EH (cell line): ENCODE results near the gene ATRN.
A peak's percentile ranks its signal among the peaks of the same experiment; 100 is the strongest.
"Not testable (repeated sequence)": the region's sequence is repeated elsewhere in the genome, so short reads cannot be mapped to it uniquely, and the experiment has no call there.

Experiments
- DNase-seq: peaks from one replicate; pipeline ENCODE4 v3.0.0-alpha.2; 2015; ENCODE audit warnings: low read depth

ATRN gene

GRCh38 chr20:3563548-3564177 lies 92.8 kb downstream of the ATRN start:
- DNase-seq = peak; percentile 61

GRCh38 chr20:3565851-3566250 lies 95.0 kb downstream of the ATRN start:
- DNase-seq = no peak

- DNase-seq = peak; percentile 31
These were observed 101.3 kb downstream of the ATRN start for GRCh38 chr20:3572151-3572550.

GRCh38 chr20:3576363-3576762 lies 105.5 kb downstream of the ATRN start:
- DNase-seq = no peak

GRCh38 chr20:3577366-3577765 lies 106.5 kb downstream of the ATRN start:
- DNase-seq = no peak

- DNase-seq = no peak
These were observed 109.6 kb downstream of the ATRN start for GRCh38 chr20:3580412-3580811.

- DNase-seq = no peak
These were observed 112.9 kb downstream of the ATRN start for GRCh38 chr20:3583765-3584164.

GRCh38 chr20:3586093-3586492 lies 115.3 kb downstream of the ATRN start:
- DNase-seq = no peak

- no peak for DNase-seq
These were observed 119.3 kb downstream of the ATRN start for GRCh38 chr20:3590164-3590563.

- no peak for DNase-seq
These were observed 122.1 kb downstream of the ATRN start for GRCh38 chr20:3592931-3593330.

GRCh38 chr20:3595541-3595940 lies 124.7 kb downstream of the ATRN start:
- DNase-seq = no peak

- DNase-seq = no peak
These were observed 132.3 kb downstream of the ATRN start for GRCh38 chr20:3603108-3603507.

- DNase-seq = not testable (repeated sequence)
These were observed 134.6 kb downstream of the ATRN start for GRCh38 chr20:3605386-3605886.

- peak; percentile 75 for DNase-seq
These were observed 135.2 kb downstream of the ATRN start for GRCh38 chr20:3606021-3606420.

- no peak for DNase-seq
These were observed 141.1 kb downstream of the ATRN start for GRCh38 chr20:3611901-3612300.

GRCh38 chr20:3612795-3613572 lies 142.2 kb downstream of the ATRN start:
- peak; percentile 16 for DNase-seq

- DNase-seq = peak; percentile 56
These were observed 143.1 kb downstream of the ATRN start for GRCh38 chr20:3613821-3614440.

GRCh38 chr20:3614466-3614865 lies 143.6 kb downstream of the ATRN start:
- DNase-seq = peak; percentile 62

- not testable (repeated sequence) for DNase-seq
These were observed 144.5 kb downstream of the ATRN start for GRCh38 chr20:3615171-3615840.

- DNase-seq = peak; percentile 64
These were observed 145.4 kb downstream of the ATRN start for GRCh38 chr20:3616250-3616649.

GRCh38 chr20:3621111-3621510 lies 150.3 kb downstream of the ATRN start:
- no peak for DNase-seq

GRCh38 chr20:3622406-3622805 lies 151.6 kb downstream of the ATRN start:
- DNase-seq = no peak
